Body of pancreas (tissue), 4 donors: ENCODE measurements around the gene CEP85L.

Experiments used
- POLR2A ChIP-seq, 3 donors: fragments of 450-650 bp; IDR thresholded peaks; one replicate each; pipeline ENCODE4 v1.6.1; 2016; ENCODE audit warnings: antibody characterized with exemption in 3 of 3, mild to moderate bottlenecking in 2 of 3
- TF ChIP-seq, protein P1 (sequence below), 7 experiments: fragments of 450-650 bp in 4 of 7; fragments of 200-600 bp in 3 of 7; sonication (generic) in 3 of 7; IDR thresholded peaks; one replicate each; pipeline ENCODE4 v1.5.1; 2016 to 2019; ENCODE audit warnings: antibody characterized with exemption in 7 of 7

DNA sequence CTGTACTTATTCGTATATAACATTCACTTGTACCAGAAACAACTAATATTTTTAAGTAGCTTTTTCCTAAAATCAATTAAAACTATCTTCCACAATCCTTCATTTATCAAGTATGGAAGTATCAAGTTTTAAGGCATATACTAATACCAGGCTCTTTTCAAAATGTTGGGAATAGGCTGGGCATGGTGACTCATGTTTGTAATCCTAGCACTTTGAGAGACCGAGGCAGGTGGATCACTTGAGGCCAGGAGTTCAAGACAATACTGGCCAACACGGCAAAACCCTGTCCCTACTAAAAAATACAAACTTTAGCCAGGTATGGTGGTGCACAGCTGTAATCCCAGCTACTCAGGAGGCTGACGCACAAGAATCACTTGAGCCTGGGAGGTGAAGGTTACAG is 129.0 kb downstream of the CEP85L start:
- TF ChIP-seq POLR2A (IDR thresholded peaks at IDR 0.05): no peak
- TF ChIP-seq, protein P1, sequence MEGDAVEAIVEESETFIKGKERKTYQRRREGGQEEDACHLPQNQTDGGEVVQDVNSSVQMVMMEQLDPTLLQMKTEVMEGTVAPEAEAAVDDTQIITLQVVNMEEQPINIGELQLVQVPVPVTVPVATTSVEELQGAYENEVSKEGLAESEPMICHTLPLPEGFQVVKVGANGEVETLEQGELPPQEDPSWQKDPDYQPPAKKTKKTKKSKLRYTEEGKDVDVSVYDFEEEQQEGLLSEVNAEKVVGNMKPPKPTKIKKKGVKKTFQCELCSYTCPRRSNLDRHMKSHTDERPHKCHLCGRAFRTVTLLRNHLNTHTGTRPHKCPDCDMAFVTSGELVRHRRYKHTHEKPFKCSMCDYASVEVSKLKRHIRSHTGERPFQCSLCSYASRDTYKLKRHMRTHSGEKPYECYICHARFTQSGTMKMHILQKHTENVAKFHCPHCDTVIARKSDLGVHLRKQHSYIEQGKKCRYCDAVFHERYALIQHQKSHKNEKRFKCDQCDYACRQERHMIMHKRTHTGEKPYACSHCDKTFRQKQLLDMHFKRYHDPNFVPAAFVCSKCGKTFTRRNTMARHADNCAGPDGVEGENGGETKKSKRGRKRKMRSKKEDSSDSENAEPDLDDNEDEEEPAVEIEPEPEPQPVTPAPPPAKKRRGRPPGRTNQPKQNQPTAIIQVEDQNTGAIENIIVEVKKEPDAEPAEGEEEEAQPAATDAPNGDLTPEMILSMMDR (IDR thresholded peaks at IDR 0.05): no peak
